ENCODE data around the gene AFAP1L1.

DNA sequence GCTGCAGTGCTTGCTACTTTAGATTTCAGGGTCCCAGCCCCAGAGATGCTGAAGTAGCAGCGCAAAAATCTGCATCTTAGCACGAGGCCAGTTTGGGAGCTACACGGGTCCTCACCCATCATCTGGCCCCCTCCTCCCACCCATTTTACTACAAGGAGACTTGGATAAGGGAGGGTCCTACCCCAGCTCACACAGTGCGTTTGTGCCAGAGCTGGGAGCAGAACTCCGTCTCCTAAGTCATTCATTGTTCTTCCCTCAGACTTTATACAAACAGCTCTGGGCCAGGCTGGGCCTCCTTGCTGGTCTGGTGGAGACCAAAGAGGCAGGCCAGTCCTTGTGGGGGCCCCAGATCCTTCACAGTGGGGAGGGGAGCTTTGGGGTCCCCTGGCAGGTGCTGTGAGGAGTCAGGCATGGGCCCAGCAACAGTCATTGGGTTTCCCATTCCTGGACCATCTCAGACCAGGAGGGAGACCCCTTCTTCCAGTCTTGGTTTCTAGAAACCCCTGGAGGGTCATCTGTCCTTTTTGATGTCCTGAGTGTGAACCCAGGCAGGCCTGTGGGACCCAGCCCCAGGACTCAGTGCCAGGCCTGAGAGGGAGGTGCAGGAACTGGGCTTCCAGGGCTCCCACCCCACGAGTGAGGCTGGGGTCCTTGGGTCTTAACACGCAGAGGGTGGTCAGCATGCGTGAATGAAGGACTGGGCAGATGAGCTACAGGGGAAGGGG is 109.8 kb downstream of the AFAP1L1 start:
- TF ChIP-seq, protein P1, sequence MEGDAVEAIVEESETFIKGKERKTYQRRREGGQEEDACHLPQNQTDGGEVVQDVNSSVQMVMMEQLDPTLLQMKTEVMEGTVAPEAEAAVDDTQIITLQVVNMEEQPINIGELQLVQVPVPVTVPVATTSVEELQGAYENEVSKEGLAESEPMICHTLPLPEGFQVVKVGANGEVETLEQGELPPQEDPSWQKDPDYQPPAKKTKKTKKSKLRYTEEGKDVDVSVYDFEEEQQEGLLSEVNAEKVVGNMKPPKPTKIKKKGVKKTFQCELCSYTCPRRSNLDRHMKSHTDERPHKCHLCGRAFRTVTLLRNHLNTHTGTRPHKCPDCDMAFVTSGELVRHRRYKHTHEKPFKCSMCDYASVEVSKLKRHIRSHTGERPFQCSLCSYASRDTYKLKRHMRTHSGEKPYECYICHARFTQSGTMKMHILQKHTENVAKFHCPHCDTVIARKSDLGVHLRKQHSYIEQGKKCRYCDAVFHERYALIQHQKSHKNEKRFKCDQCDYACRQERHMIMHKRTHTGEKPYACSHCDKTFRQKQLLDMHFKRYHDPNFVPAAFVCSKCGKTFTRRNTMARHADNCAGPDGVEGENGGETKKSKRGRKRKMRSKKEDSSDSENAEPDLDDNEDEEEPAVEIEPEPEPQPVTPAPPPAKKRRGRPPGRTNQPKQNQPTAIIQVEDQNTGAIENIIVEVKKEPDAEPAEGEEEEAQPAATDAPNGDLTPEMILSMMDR (tag by site-specific recombination; IDR thresholded peaks at IDR 0.05), result no peak
- TF ChIP-seq, protein P2, sequence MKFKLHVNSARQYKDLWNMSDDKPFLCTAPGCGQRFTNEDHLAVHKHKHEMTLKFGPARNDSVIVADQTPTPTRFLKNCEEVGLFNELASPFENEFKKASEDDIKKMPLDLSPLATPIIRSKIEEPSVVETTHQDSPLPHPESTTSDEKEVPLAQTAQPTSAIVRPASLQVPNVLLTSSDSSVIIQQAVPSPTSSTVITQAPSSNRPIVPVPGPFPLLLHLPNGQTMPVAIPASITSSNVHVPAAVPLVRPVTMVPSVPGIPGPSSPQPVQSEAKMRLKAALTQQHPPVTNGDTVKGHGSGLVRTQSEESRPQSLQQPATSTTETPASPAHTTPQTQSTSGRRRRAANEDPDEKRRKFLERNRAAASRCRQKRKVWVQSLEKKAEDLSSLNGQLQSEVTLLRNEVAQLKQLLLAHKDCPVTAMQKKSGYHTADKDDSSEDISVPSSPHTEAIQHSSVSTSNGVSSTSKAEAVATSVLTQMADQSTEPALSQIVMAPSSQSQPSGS (tag by site-specific recombination; IDR thresholded peaks at IDR 0.05; ENCODE audit: low read depth), result no peak
- TF ChIP-seq, protein P3, sequence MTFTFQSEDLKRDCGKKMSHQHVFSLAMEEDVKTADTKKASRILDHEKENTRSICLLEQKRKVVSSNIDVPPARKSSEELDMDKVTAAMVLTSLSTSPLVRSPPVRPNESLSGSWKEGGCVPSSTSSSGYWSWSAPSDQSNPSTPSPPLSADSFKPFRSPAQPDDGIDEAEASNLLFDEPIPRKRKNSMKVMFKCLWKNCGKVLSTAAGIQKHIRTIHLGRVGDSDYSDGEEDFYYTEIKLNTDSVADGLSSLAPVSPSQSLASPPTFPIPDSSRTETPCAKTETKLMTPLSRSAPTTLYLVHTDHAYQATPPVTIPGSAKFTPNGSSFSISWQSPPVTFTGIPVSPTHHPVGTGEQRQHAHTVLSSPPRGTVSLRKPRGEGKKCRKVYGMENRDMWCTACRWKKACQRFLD (tag by site-specific recombination; IDR thresholded peaks at IDR 0.05), result no peak
- TF ChIP-seq ZNF747 (tag by site-specific recombination; IDR thresholded peaks at IDR 0.05) (no peak), ZNF292 (tag by site-specific recombination; IDR thresholded peaks at IDR 0.05; ENCODE audit: borderline replicate concordance, low read depth) (no peak), ZNF169 (tag by site-specific recombination; IDR thresholded peaks at IDR 0.05) (no peak), ZNF561 (tag by site-specific recombination; IDR thresholded peaks at IDR 0.05; ENCODE audit: borderline replicate concordance) (no peak), ZBTB7A (tag by site-specific recombination; IDR thresholded peaks at IDR 0.05; ENCODE audit: low read depth) (no peak), ZNF114 (tag by site-specific recombination; IDR thresholded peaks at IDR 0.05) (no peak), ZNF596 (tag by site-specific recombination; IDR thresholded peaks at IDR 0.05) (no peak), ZNF501 (tag by site-specific recombination; IDR thresholded peaks at IDR 0.05) (no peak)

Measured in HEK293 (cell line).